ENCODE data around the gene HTR2B.
"Not testable (repeated sequence)": the region's sequence is repeated elsewhere in the genome, so short reads cannot be mapped to it uniquely, and the experiment has no call there.

Gene HTR2B

GRCh38 chr2:231084565-231084964 is 40.3 kb downstream of the HTR2B start:
- DNase-seq (ENCODE audit: low read depth, low spot score), result no peak
- H3K4me3 ChIP-seq (ENCODE audit: low read depth, low read length), result no peak overlapping the region
- no peak for TF ChIP-seq CTCF (IDR thresholded peaks at IDR 0.05; ENCODE audit: low read depth, low read length)
- in situ Hi-C loops (cut with HindIII; ENCODE audit: low sequenced_read_pairs), result no loop called here

GRCh38 chr2:231069379-231070054 is 55.3 kb downstream of the HTR2B start:
- TF ChIP-seq CTCF (IDR thresholded peaks at IDR 0.05; ENCODE audit: low read depth, low read length), result no peak
- no peak overlapping the region for H3K4me3 ChIP-seq (ENCODE audit: low read depth, low read length)
- DNase-seq (ENCODE audit: low read depth, low spot score), result peak; percentile 26
- in situ Hi-C loops (cut with HindIII; ENCODE audit: low sequenced_read_pairs), result no loop called here

DNA sequence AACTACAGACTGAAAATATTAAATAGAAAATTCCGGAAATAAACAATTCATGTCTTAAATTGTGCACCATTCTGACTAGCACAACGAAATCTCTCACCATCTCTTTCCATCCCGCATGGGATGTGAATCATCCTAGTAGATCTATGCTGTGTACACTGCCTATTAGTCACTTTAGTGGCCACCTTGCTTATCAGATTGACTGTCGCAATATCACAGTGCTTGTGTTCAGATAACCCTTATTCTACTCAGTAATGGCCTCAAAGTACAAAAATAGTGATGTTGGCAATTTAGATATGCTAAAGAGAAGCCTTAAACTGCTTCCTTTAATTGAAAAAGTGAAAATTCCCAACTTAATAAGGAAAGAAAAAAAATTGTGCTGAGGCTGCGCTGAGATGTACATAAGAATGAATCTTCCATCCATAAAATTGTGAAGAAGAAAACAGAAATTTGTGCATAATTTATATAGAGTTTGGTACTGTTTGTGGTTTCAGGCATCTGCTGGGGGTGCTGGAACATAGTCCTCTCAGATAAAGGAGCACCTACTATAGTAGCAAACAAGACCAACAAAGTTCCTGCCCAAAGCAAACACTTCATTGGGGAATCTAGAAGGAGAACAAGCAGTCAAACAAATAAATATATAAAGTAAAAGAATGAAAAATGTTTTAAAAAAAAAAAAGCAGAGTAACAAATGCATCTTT is 56.2 kb downstream of the HTR2B start:
- in situ Hi-C loops (cut with HindIII; ENCODE audit: low sequenced_read_pairs), result no loop called here
- TF ChIP-seq CTCF (IDR thresholded peaks at IDR 0.05; ENCODE audit: low read depth, low read length), result no peak
- DNase-seq (ENCODE audit: low read depth, low spot score), result peak; percentile 12
- H3K4me3 ChIP-seq (ENCODE audit: low read depth, low read length), result no peak overlapping the region

DNA sequence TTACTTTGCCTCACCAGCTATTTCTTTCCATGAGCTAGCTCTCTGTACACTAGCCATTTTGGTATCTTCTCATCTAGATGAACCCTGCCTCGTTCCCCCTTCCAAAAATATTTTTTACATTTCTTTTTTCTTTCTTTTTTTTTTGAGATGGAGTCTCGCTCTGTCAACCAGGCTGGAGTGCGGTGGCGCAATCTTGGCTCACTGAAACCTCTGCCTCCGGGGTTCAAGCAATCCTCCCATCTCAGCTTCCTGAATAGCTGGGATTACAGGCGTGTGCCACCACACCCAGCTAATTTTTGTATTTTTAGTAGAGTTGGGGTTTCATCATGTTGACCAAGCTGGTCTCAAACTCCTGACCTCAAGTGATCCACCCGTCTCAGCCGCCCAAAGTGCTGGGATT is 57.3 kb downstream of the HTR2B start:
- DNase-seq (ENCODE audit: low read depth, low spot score); in situ Hi-C loops (cut with HindIII; ENCODE audit: low sequenced_read_pairs); H3K4me3 ChIP-seq (ENCODE audit: low read depth, low read length): not testable (repeated sequence)

DNA sequence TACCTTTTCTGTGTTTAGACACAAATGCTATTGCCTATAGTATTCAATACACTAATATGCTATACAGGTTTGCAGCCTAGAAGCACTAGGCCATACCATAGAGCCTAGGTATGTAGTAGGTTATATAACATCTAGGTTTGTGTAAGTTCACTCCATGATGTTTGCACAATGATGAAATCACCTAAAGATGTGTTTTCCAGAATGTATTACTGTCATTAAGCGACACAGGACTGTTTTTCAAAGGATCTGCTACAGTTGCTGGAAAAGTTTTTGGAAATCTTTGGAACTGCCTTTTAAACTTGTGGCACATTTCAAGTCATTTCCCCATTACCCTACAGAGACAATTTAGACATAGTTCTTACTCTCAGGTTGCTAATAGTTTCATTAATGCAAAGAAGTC is 58.9 kb downstream of the HTR2B start:
- in situ Hi-C loops (cut with HindIII; ENCODE audit: low sequenced_read_pairs), result no loop called here

DNA sequence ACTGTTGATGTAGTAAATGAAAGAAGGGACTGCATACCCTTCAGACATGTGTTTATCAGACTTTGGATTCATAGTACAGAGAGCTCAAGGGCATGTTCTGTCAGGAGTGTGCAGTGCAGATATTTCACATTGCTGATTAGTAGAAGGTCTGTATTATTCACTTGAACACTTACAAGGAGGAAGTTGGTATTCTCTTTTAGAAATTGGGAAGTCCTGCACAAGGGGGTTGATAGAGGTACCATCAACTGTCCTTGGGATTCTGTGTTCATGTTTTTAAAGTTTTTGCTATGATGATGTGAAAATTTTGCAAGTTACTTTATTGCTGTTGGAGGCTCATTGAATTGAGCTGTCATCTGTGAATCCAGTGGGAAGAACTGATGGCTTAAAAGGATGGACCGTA is 61.5 kb downstream of the HTR2B start:
- no peak for DNase-seq (ENCODE audit: low read depth, low spot score)
- no peak for TF ChIP-seq CTCF (IDR thresholded peaks at IDR 0.05; ENCODE audit: low read depth, low read length)
- in situ Hi-C loops (cut with HindIII; ENCODE audit: low sequenced_read_pairs), result no loop called here
- H3K4me3 ChIP-seq (ENCODE audit: low read depth, low read length), result no peak overlapping the region

More for the DNA sequence above, 58.9 kb downstream of the HTR2B start:
- no peak for DNase-seq (ENCODE audit: low read depth, low spot score)
- TF ChIP-seq CTCF (IDR thresholded peaks at IDR 0.05; ENCODE audit: low read depth, low read length), result no peak
- no peak overlapping the region for H3K4me3 ChIP-seq (ENCODE audit: low read depth, low read length)

GRCh38 chr2:231062776-231063175 is 62.1 kb downstream of the HTR2B start:
- no peak for TF ChIP-seq CTCF (IDR thresholded peaks at IDR 0.05; ENCODE audit: low read depth, low read length)
- no peak for DNase-seq (ENCODE audit: low read depth, low spot score)
- in situ Hi-C loops (cut with HindIII; ENCODE audit: low sequenced_read_pairs), result no loop called here
- no peak overlapping the region for H3K4me3 ChIP-seq (ENCODE audit: low read depth, low read length)
